Measurements from ENCODE around the gene ASS1. TPM values are rescaled to one million over a fixed set of nuclear protein-coding genes. Genes with fewer than 3 reads are reported as not detected.

Gene ASS1
- total and polyA plus RNA-seq, 2 of the 13 experiments (the other 11 are each of a cell fraction or from before 2014, with no cell fraction given) = 77.6 to 122 TPM

DNA sequence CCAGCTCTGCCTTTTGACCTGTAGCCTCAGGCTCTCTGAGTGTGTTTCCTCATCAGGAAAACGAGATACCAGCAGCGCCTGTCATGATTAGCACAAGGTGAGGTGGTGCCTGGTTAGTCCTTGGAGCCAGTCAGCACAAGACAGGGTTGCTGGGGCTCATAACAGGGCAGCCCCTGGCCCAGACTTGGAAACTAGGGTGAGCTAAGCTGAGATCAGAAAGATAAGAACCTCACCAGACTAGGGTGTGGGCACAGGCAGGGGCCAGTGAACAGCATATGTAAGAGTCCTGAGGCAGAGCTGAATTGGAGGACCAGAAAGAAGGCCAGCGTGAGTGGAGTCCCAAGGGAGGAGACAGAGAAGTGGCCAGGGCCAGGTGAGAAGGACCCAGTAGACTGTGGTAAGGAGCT, 91.9 kb downstream of the ASS1 start:
- Histone ChIP-seq H3K9ac (ENCODE audit: insufficient read depth, low read depth, low read length) (no peak overlapping the region), H3K4me1 (ENCODE audit: insufficient read depth, low read length) (peaks cover 26% of the 10 kb centered on the region), H3K27me3 (ENCODE audit: control insufficient read depth in 1 of 2, insufficient read depth in 2 of 2, low read length in 2 of 2) (peaks cover 0 to 15% of the 10 kb centered on the region in 2 experiments; a peak in 2 of 5 replicates), H3K27ac (ENCODE audit: extremely low read length, insufficient read depth, low read length) (no peak overlapping the region), H3K9me3 (ENCODE audit: low read length) (no peaks in the 10 kb centered on the region), H3K79me2 (ENCODE audit: insufficient read depth, low read length) (no peaks in the 10 kb centered on the region), H3K36me3 (replicated peaks in 1 of 2; ENCODE audit: control insufficient read depth in 1 of 2, insufficient read depth in 2 of 2, low read length in 2 of 2) (no peaks in the 10 kb centered on the region), H2AFZ (ENCODE audit: low read length) (no peak overlapping the region), H4K20me1 (ENCODE audit: insufficient read depth, low read length) (no peaks in the 10 kb centered on the region), H3K4me2 (ENCODE audit: low read depth, low read length) (peak overlapping the region; percentile 77; the same call in 1 of the 2 replicates), H3K4me3 (replicated peaks in 1 of 3; ENCODE audit: insufficient read depth in 1 of 3, low read depth in 2 of 3, low read length in 3 of 3) (no peak overlapping the region; a peak in 1 of 6 replicates)
- no TSS peak for BruUV-seq (replicated peaks)
- FAIRE-seq (no peak), ATAC-seq (no peak), DNase-seq (ENCODE audit: low spot score) (no peak)
- in situ Hi-C loops (cut with HindIII; ENCODE audit: extremely low pct_ligation_motif_present, low pct_unique_long_range_greater_than_20kb) = no loop called here
- 58% methylated on average over 3 of the region's 3 CpGs for WGBS (ENCODE audit: low lambda C conversion rate)
- ChIA-PET POLR2A (interaction anchor here (0.6 to 2.5 kb wide), 5 partner anchors 10 to 42 kb away, joined by 3 to 14 read pairs (median 7); no protein-coding TSS in a partner anchor), CTCF (ENCODE audit: low intra/inter-chr PET ratio, low total read pairs) (no interaction called here)
- TF ChIP-seq ZNF30 (CRISPR knock-in tag; IDR thresholded peaks at IDR 0.05) (no peak), ZNF558 (CRISPR knock-in tag; IDR thresholded peaks at IDR 0.05; ENCODE audit: borderline replicate concordance) (no peak), SALL2 (CRISPR knock-in tag; IDR thresholded peaks at IDR 0.05) (no peak), ATF7-NPFF (CRISPR knock-in tag; IDR thresholded peaks at IDR 0.05; ENCODE audit: low read depth) (0 out of 2 replicates have a peak, but pooled peaks have one; percentile 42), CHCHD3 (CRISPR knock-in tag; IDR thresholded peaks at IDR 0.05) (0 out of 2 replicates have a peak, but pooled peaks have one; percentile 30), GATAD2A (CRISPR knock-in tag; IDR thresholded peaks at IDR 0.05) (no peak)
- intact Hi-C loops (cut with micrococcal nuclease; ENCODE audit: unreplicated experiment) = no loop called here

GRCh38 chr9:130537346-130538050, 92.7 kb downstream of the ASS1 start:
- ChIA-PET POLR2A (no interaction called here), CTCF (ENCODE audit: low intra/inter-chr PET ratio, low total read pairs) (no interaction called here)
- 50% methylated on average over 12 of the region's 25 CpGs for WGBS (ENCODE audit: low lambda C conversion rate)
- ATAC-seq (peak; percentile 29), DNase-seq (ENCODE audit: low spot score) (no peak), FAIRE-seq (no peak)
- H2AFZ ChIP-seq (ENCODE audit: low read length) = no peak overlapping the region
- H3K9ac ChIP-seq (ENCODE audit: insufficient read depth, low read depth, low read length) = no peak overlapping the region
- H3K36me3 ChIP-seq (replicated peaks in 1 of 2; ENCODE audit: control insufficient read depth in 1 of 2, insufficient read depth in 2 of 2, low read length in 2 of 2) = no peaks in the 10 kb centered on the region
- no TSS peak for BruUV-seq (replicated peaks)
- peaks cover 0 to 15% of the 10 kb centered on the region in 2 experiments; a peak in 2 of 5 replicates for H3K27me3 ChIP-seq (ENCODE audit: control insufficient read depth in 1 of 2, insufficient read depth in 2 of 2, low read length in 2 of 2)
- peaks cover 32% of the 10 kb centered on the region for H3K4me1 ChIP-seq (ENCODE audit: insufficient read depth, low read length)
- H3K79me2 ChIP-seq (ENCODE audit: insufficient read depth, low read length) = no peaks in the 10 kb centered on the region
- H3K4me2 ChIP-seq (ENCODE audit: low read depth, low read length) = no peak overlapping the region
- intact Hi-C loops (cut with micrococcal nuclease; ENCODE audit: unreplicated experiment) = no loop called here
- H3K4me3 ChIP-seq (replicated peaks in 1 of 3; ENCODE audit: insufficient read depth in 1 of 3, low read depth in 2 of 3, low read length in 3 of 3) = peak overlapping the region in 1 of 3 experiments; percentile 15; a peak in 1 of 6 replicates
- H3K27ac ChIP-seq (ENCODE audit: extremely low read length, insufficient read depth, low read length) = no peak overlapping the region
- H3K9me3 ChIP-seq (ENCODE audit: low read length) = no peaks in the 10 kb centered on the region
- no peaks in the 10 kb centered on the region for H4K20me1 ChIP-seq (ENCODE audit: insufficient read depth, low read length)
- in situ Hi-C loops (cut with HindIII; ENCODE audit: extremely low pct_ligation_motif_present, low pct_unique_long_range_greater_than_20kb) = no loop called here
- TF ChIP-seq RBM39 (IDR thresholded peaks at IDR 0.05; ENCODE audit: low read depth, low read length, poor library complexity, severe bottlenecking) = no peak
- TF ChIP-seq ZNF768 (CRISPR knock-in tag; IDR thresholded peaks at IDR 0.05) = peak; percentile 37; the same call in 1 of the 2 replicates
- TF ChIP-seq, protein P1, sequence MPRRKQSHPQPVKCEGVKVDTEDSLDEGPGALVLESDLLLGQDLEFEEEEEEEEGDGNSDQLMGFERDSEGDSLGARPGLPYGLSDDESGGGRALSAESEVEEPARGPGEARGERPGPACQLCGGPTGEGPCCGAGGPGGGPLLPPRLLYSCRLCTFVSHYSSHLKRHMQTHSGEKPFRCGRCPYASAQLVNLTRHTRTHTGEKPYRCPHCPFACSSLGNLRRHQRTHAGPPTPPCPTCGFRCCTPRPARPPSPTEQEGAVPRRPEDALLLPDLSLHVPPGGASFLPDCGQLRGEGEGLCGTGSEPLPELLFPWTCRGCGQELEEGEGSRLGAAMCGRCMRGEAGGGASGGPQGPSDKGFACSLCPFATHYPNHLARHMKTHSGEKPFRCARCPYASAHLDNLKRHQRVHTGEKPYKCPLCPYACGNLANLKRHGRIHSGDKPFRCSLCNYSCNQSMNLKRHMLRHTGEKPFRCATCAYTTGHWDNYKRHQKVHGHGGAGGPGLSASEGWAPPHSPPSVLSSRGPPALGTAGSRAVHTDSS (CRISPR knock-in tag; conservative IDR thresholded peaks at IDR 0.05) = no peak
- no peak for TF ChIP-seq BORCS8-MEF2B (CRISPR knock-in tag; IDR thresholded peaks at IDR 0.05)
- no peak for TF ChIP-seq ZNF772 (CRISPR knock-in tag; IDR thresholded peaks at IDR 0.05)
- no peak for TF ChIP-seq CEBPZ (IDR thresholded peaks at IDR 0.05; ENCODE audit: low read length)

Measured in HepG2 (cell line).